Measurements from ENCODE around the gene KCND2. TPM values are rescaled to one million over a fixed set of nuclear protein-coding genes. Genes with fewer than 3 reads are reported as not detected.

Gene KCND2
- total and polyA plus RNA-seq, 12 donors, result 0.04 to 0.64 (median 0.16) TPM; not detected in 4

GRCh38 chr7:120274482-120274881, 1.5 kb downstream of the KCND2 start:
- intact Hi-C loops (cut with DNase I), result loop anchor here in 7 of 10 donors (5.0 to 10.0 kb wide), 2 partner anchors 337 to 1010 kb away; no protein-coding TSS in a partner anchor
- no peak for ATAC-seq

GRCh38 chr7:120274899-120275298, 1.9 kb downstream of the KCND2 start:
- Histone ChIP-seq H3K36me3 (no peaks in the 10 kb centered on the region), H3K27ac (no peak overlapping the region), H3K4me1 (peaks cover 0 to 9% (median 6%) of the 10 kb centered on the region in 9 donors), H3K4me3 (no peak overlapping the region), H3K9me3 (peaks cover 0 to 9% (median 0%) of the 10 kb centered on the region in 11 donors), H3K27me3 (peaks cover 0 to 37% (median 21%) of the 10 kb centered on the region in 7 donors)
- no peak for TF ChIP-seq CTCF (IDR thresholded peaks at IDR 0.05)
- intact Hi-C loops (cut with DNase I), result loop anchor here in 7 of 10 donors (5.0 to 10.0 kb wide), 2 partner anchors 338 to 1010 kb away; no protein-coding TSS in a partner anchor
- DNase-seq, result no peak
- WGBS, 2 donors, result 97% methylated on average over 27 of the region's 27 CpGs
- ATAC-seq, result no peak

More at GRCh38 chr7:120274482-120274881, 1.5 kb downstream of the KCND2 start:
- no peaks in the 10 kb centered on the region for H3K36me3 ChIP-seq
- DNase-seq, result no peak
- peaks cover 0 to 9% (median 0%) of the 10 kb centered on the region in 11 donors for H3K9me3 ChIP-seq
- peaks cover 0 to 39% (median 21%) of the 10 kb centered on the region in 7 donors for H3K27me3 ChIP-seq
- TF ChIP-seq CTCF (IDR thresholded peaks at IDR 0.05), result no peak
- H3K4me1 ChIP-seq, result peaks cover 0 to 9% (median 6%) of the 10 kb centered on the region in 9 donors
- no peak overlapping the region for H3K27ac ChIP-seq
- H3K4me3 ChIP-seq, result no peak overlapping the region
- WGBS, 2 donors, result 92 to 95% methylated on average over 16 of the region's 16 CpGs

- DNase-seq, result no peak
- Histone ChIP-seq H3K27me3 (peaks cover 0 to 28% (median 20%) of the 10 kb centered on the region in 7 donors), H3K36me3 (no peaks in the 10 kb centered on the region), H3K4me3 (no peak overlapping the region), H3K4me1 (peaks cover 0 to 9% (median 6%) of the 10 kb centered on the region in 9 donors), H3K27ac (no peak overlapping the region), H3K9me3 (peaks cover 0 to 9% (median 0%) of the 10 kb centered on the region in 11 donors)
- intact Hi-C loops (cut with DNase I), result loop anchor here in 1 of 10 donors (10.0 kb wide), 1 partner anchor 1012 kb away; no protein-coding TSS in a partner anchor
- no peak for ATAC-seq
- no peak for TF ChIP-seq CTCF (IDR thresholded peaks at IDR 0.05)
Observed at GRCh38 chr7:120276720-120277119, 3.7 kb downstream of the KCND2 start.

- TF ChIP-seq CTCF (IDR thresholded peaks at IDR 0.05), result no peak
- Histone ChIP-seq H3K27ac (no peak overlapping the region), H3K4me3 (no peak overlapping the region), H3K27me3 (peaks cover 0 to 10% (median 3%) of the 10 kb centered on the region in 7 donors), H3K36me3 (no peaks in the 10 kb centered on the region), H3K4me1 (no peaks in the 10 kb centered on the region), H3K9me3 (peaks cover 0 to 9% (median 0%) of the 10 kb centered on the region in 11 donors)
- no peak for ATAC-seq
- WGBS, 2 donors, result 80 to 81% methylated on average over 3 of the region's 3 CpGs
- DNase-seq, result no peak
- intact Hi-C loops (cut with DNase I), result loop anchor here in 1 of 10 donors (10.0 kb wide), 1 partner anchor 1014 kb away; no protein-coding TSS in a partner anchor
Observed at GRCh38 chr7:120278773-120279172, 5.8 kb downstream of the KCND2 start.

Measured in heart right ventricle (tissue), 16 donors.